ENCODE results near the gene MYO18A. TPM values are rescaled to one million over a fixed set of nuclear protein-coding genes. Genes with fewer than 3 reads are reported as not detected.

Gene MYO18A
- total RNA-seq, 1 experiment from 2014 or later, result 24.0 TPM

DNA sequence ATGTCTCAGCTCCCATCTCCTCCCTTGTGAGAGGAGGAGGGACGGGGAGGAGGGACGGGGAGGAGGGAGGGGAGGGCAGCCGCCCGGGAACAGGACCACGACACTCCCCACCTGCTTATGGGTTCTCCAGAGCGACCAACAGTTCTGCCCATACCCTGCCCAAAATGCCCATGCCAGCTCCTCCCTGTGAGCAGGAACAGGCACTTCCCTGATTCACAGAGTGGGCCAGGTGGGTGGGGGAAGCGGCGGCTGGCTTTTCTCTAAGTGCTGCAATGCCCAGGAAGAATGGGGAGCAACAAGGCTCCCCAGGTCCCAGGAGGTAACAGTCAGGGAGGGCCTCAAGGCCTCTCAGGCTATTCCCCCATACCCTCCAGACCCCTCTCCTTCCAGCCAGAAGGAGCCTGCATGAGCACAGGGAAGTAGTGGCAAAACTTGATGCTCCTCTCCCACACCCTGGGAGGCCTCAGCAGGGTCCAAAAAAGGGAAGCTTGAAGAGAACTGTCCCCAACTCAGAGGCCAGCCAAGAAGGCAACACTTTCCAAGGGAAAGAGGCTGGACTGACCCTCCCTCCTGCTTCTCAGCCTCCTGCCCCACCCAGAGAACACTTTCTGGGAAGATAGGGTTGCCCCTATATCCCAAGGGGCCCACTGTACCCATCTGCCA, 53.8 kb downstream of the MYO18A start:
- ChIA-PET CTCF (interaction anchor here (0.7 to 3.7 kb wide), 5 partner anchors 8 to 118 kb away, joined by 3 to 40 read pairs (median 7); no protein-coding TSS in a partner anchor), POLR2A (no interaction called here)
- H3K36me3 Mint-ChIP-seq (ENCODE audit: insufficient read depth, unreplicated experiment), result peaks cover 4% of the 10 kb centered on the region
- H3K27me3 Mint-ChIP-seq (ENCODE audit: insufficient read depth, unreplicated experiment), result no peaks in the 10 kb centered on the region
- DNase-seq (ENCODE audit: unreplicated experiment), result no peak
- no TSS peak for BruUV-seq (replicated peaks)
- TF ChIP-seq, protein P1, sequence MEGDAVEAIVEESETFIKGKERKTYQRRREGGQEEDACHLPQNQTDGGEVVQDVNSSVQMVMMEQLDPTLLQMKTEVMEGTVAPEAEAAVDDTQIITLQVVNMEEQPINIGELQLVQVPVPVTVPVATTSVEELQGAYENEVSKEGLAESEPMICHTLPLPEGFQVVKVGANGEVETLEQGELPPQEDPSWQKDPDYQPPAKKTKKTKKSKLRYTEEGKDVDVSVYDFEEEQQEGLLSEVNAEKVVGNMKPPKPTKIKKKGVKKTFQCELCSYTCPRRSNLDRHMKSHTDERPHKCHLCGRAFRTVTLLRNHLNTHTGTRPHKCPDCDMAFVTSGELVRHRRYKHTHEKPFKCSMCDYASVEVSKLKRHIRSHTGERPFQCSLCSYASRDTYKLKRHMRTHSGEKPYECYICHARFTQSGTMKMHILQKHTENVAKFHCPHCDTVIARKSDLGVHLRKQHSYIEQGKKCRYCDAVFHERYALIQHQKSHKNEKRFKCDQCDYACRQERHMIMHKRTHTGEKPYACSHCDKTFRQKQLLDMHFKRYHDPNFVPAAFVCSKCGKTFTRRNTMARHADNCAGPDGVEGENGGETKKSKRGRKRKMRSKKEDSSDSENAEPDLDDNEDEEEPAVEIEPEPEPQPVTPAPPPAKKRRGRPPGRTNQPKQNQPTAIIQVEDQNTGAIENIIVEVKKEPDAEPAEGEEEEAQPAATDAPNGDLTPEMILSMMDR (IDR thresholded peaks at IDR 0.05; ENCODE audit: unreplicated experiment), result no peak
- no peak overlapping the region for H3K4me3 Mint-ChIP-seq (ENCODE audit: unreplicated experiment)
- H3K27ac Mint-ChIP-seq (ENCODE audit: low read depth, unreplicated experiment), result peak overlapping the region; percentile 82
- intact Hi-C loops (cut with micrococcal nuclease), result no loop called here
- no peaks in the 10 kb centered on the region for H3K9me3 Mint-ChIP-seq (ENCODE audit: unreplicated experiment)
- H3K4me1 Mint-ChIP-seq (ENCODE audit: insufficient read depth, unreplicated experiment), result peaks cover 14% of the 10 kb centered on the region

- Mint-ChIP-seq H3K4me3 (ENCODE audit: unreplicated experiment) (no peak overlapping the region), H3K27ac (ENCODE audit: low read depth, unreplicated experiment) (peak overlapping the region; percentile 82), H3K36me3 (ENCODE audit: insufficient read depth, unreplicated experiment) (peaks cover 11% of the 10 kb centered on the region), H3K27me3 (ENCODE audit: insufficient read depth, unreplicated experiment) (no peaks in the 10 kb centered on the region), H3K4me1 (ENCODE audit: insufficient read depth, unreplicated experiment) (peaks cover 13% of the 10 kb centered on the region), H3K9me3 (ENCODE audit: unreplicated experiment) (no peaks in the 10 kb centered on the region)
- ChIA-PET POLR2A (interaction anchor here (1.1 kb wide), 1 partner anchor 11 kb away, joined by 3 read pairs; no protein-coding TSS in a partner anchor), CTCF (interaction anchor here (0.7 to 3.7 kb wide), 12 partner anchors 8 to 141 kb away, joined by 3 to 40 read pairs (median 5); partner anchors contain the start of gene MYO18A)
- TF ChIP-seq, protein P1 (IDR thresholded peaks at IDR 0.05; ENCODE audit: unreplicated experiment), result no peak
- DNase-seq (ENCODE audit: unreplicated experiment), result no peak
- intact Hi-C loops (cut with micrococcal nuclease), result no loop called here
- no TSS peak for BruUV-seq (replicated peaks)
Observed at GRCh38 chr17:29125651-29126050, 54.5 kb downstream of the MYO18A start.

- peak; percentile 62 for DNase-seq (ENCODE audit: unreplicated experiment)
- H3K4me3 Mint-ChIP-seq (ENCODE audit: unreplicated experiment), result no peak overlapping the region
- peak overlapping the region; percentile 82 for H3K27ac Mint-ChIP-seq (ENCODE audit: low read depth, unreplicated experiment)
- peaks cover 11% of the 10 kb centered on the region for H3K36me3 Mint-ChIP-seq (ENCODE audit: insufficient read depth, unreplicated experiment)
- no TSS peak for BruUV-seq (replicated peaks)
- peaks cover 13% of the 10 kb centered on the region for H3K4me1 Mint-ChIP-seq (ENCODE audit: insufficient read depth, unreplicated experiment)
- intact Hi-C loops (cut with micrococcal nuclease), result loop anchor here (1.0 kb wide), 2 partner anchors 19 to 245 kb away; no protein-coding TSS in a partner anchor
- H3K27me3 Mint-ChIP-seq (ENCODE audit: insufficient read depth, unreplicated experiment), result no peaks in the 10 kb centered on the region
- POLR2A ChIA-PET, result interaction anchor here (1.0 to 1.6 kb wide), 6 partner anchors 12 to 169 kb away, joined by 3 to 7 read pairs (median 4); partner anchors contain the start of gene NUFIP2
- TF ChIP-seq, protein P1 (IDR thresholded peaks at IDR 0.05; ENCODE audit: unreplicated experiment), result no peak
- CTCF ChIA-PET, result interaction anchor here (0.6 to 3.7 kb wide), 28 partner anchors 8 to 635 kb away, joined by 3 to 40 read pairs (median 5); partner anchors contain the start of gene MYO18A
- no peaks in the 10 kb centered on the region for H3K9me3 Mint-ChIP-seq (ENCODE audit: unreplicated experiment)
Observed at GRCh38 chr17:29124925-29125273, 55.3 kb downstream of the MYO18A start.

DNA sequence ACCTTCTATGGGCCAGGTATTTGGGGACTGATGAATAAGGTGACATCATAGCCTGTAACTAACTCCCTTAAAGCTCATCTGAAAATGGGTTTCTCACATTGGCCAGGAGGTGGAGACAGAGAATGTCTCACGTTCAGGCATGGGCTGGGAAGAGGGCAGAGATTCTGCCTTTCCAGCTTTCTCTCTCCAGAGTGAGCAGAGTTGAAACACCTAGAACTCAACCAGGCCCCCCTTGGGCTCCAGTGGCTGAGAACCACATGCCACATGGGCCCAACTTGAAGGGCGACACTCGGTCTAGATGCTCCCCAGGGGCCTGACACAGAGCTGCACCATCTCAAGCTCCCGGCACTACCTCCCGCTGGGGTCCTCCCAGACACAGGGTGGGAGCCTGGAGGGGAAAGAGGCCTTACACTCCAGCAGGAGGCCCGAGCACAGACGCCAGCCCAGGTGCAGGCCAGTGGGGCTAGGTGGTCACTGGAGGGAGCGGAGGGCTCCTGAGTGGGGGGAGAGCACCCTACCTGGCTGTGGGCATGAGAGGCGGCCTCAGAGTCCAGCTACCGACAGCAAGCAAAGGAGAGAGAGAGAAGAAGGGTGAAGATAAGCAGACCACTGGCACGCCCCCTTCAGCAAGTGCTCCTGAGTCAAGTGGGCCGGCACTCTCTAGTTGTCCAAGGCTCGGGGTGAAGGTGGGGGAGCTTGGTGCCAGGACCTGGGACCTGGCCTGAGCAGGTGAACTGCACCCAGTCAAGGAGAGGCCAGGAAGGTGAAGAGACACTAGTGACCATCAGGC, 55.9 kb downstream of the MYO18A start:
- TF ChIP-seq, protein P1 (IDR thresholded peaks at IDR 0.05; ENCODE audit: unreplicated experiment), result peak; percentile 77
- DNase-seq (ENCODE audit: unreplicated experiment), result peak; percentile 83
- Mint-ChIP-seq H3K36me3 (ENCODE audit: insufficient read depth, unreplicated experiment) (peaks cover 13% of the 10 kb centered on the region), H3K27me3 (ENCODE audit: insufficient read depth, unreplicated experiment) (no peaks in the 10 kb centered on the region), H3K9me3 (ENCODE audit: unreplicated experiment) (no peaks in the 10 kb centered on the region), H3K4me3 (ENCODE audit: unreplicated experiment) (no peak overlapping the region), H3K4me1 (ENCODE audit: insufficient read depth, unreplicated experiment) (peaks cover 13% of the 10 kb centered on the region), H3K27ac (ENCODE audit: low read depth, unreplicated experiment) (peak overlapping the region; percentile 82)
- ChIA-PET POLR2A (interaction anchor here (0.6 to 1.6 kb wide), 15 partner anchors 10 to 171 kb away, joined by 3 to 9 read pairs (median 4); partner anchors contain the start of genes MYO18A and NUFIP2), CTCF (interaction anchor here (0.6 to 3.7 kb wide), 48 partner anchors 9 to 1070 kb away, joined by 3 to 40 read pairs (median 4); partner anchors contain the start of gene MYO18A)
- intact Hi-C loops (cut with micrococcal nuclease), result loop anchor here (1.0 kb wide), 2 partner anchors 20 to 246 kb away; no protein-coding TSS in a partner anchor
- no TSS peak for BruUV-seq (replicated peaks)

Measured in MCF 10A (cell line).